ENCODE data around the gene MPV17. TPM values are rescaled to one million over a fixed set of nuclear protein-coding genes. Genes with fewer than 3 reads are reported as not detected.

MPV17 gene
- total RNA-seq, 1 donor from 2014 or later, result 34.9 TPM

DNA sequence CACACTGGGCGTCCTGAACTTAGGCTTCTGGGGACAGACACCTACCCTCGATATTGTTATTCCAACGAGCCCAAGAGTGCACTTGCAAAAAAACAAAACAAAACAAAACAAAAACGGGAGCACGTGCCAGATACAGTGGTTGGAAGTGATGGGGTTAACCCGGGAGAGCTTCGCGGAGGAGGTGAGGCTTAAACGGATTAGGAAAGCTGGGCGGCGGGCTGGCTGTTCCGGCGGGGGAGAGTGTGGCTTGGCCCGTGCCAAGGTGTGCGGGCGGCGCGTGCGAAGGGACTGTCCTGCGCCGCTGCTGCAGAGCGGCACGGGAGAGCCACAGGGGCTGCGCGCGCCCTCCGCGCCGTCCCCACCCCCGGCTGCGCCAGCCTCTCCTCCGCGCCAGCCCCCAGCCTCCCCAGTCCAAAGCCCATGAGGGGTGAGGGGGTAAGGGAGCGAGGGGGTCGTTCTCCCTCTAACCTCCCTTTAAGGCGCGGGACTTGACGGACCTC, 58.6 kb downstream of the MPV17 start:
- DNase-seq, result no peak

DNA sequence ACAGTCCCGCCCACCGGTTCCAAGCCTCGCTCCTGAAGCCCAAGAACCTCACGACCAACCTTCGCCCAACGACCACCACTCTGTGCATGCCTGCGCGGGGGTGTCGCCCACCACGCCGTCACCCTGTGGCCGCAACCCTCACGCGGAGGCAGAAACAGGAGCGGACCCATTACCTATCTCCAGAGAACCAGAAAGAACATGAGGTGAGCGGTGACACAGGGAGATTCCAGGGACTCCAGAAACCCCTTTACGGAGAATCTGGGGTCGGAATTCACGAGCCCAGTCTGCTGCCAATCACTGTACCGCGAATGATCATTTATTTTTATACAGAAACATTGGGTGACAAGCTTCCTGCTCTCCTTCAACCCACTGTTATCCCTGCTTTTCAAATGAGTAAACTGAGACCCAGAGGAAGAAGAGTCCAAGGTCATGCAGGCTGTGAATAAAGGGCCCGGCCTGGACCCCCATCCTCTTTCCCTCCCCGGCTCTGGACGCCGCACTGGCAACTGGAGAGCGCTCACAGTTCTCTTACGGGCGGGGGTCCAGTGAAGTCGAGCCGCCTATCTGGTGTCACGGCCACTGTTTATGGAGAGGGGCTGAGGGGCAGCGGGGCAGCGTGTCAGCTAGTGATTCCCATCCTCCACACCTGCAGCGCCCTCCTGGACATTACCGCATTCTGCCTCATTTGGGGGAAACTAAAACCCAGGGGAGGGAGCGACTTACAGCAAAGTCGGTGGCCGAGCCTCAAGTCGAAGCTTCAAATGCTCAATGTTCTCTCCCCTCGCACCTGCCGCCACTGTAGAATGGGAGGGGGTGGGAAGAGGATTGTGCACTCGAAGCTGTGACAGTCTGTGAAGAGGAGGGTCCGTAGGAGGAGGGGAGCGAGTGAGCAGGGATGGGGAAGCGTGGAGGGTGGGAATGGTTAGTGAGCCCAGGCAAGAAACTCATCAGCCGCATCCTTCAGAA, 59.3 kb downstream of the MPV17 start:
- DNase-seq, result no peak

DNA sequence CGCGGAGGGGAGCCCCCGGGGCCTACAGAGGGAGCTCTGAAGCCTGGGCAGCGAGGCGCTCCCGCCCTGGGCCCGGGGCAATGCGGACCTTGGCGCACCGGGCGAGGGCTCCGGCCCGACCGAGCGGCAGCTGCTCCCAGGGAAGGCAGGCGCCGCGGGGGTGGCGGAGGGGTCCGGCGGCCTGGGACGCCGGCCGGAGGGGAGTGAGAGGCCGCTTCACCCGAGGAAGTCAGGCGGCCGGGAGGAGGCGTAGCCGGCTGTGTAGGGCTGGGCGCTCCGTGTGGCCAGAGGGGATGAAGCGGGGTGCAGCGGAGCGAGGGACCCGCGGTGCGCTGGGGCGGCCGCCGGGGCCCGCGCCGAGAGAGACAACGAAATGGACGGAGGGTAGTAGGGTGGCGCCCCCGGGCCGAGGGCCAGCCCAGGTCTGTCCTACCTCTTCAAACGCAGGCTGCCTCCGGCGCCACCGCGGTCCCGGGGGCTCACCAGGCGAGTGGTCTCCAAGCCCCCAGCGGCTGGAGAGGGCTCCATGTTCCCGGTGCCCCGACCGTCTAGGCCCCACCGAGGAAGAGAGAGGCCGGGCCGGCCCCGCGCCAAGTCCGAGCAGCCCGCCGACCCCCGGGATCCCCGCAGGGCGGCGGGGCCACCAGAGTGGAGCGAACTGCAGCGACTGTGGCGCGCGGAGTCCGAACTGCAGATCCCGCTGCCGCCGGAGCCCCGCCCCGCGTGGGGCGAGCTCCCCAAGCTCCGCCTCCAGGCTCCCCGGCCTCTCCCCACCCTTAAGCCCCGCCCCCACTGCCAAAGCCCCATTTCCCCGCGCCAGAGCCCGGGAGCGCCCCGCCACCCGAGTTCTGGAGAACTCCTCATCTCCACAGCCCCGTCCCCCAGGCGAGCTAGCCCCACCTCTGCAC, 60.3 kb downstream of the MPV17 start, which contains the start of gene SLC30A3:
SLC30A3 (minus strand) TSS at position 669 of the 908 bp plus-strand sequence; CDS start at position 528, 141 bp downstream.
- no peak for DNase-seq

DNA sequence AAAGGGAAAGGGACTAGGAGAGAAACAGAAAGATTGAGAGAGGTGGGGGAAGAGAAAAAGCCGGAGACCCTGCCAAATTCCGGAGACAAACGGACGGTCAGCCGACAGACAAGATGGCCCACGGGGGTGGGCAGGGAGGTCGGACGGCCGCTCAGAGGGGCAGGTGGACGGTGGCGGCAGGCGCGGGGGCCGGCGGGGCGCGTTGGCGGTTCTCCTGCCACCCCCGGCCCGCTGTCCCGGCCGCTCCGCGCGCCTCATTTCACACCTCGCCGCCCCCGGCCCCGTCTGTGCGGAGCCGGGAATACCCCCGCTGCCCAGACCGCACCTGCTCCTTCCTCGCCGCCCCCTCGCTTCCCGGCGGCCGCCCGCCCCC, 61.0 kb downstream of the MPV17 start:
- no peak for DNase-seq

DNA sequence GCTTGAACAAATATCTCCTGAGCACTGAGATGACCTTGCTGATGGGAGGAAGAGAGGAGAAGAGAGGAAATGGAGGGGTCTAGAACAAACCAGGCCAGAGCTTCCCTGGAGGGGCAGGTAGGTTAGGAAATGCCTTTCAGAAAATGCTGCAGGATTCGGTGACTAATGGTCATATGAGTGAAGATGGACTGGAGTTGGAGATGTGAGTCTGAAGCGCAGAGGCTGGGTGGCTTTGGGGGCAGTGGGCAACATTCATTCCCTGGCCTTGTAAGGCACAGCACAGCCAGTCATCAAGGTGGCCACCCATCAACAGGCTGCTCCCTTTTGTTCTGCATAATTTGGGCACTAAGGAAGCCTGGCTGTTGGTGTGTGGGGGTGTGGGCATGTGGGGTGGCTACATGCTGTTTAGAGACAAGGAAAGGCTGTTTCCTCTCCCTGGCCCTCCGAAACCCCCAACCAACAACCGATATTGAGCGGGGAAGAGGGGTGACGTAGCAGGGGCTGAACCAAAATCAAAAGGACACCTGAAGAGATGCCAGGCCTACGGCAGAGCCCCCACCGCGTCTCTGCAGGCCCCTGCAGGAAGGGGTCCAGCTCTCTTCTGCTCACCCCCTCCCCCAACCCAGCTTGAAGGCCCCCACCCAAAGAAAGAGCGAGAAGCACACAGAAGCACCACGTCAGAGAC, 61.5 kb downstream of the MPV17 start:
- no peak for DNase-seq

Other genes starting within 250 kb of the MPV17 start
- gene EMILIN1, start 244.5 kb downstream of the MPV17 start, total RNA-seq, result 66.1 TPM
- 1.7 TPM for gene KHK, start 236.3 kb downstream of the MPV17 start, total RNA-seq
- gene CGREF1, start 204.0 kb downstream of the MPV17 start, total RNA-seq, result 6.7 TPM
- 0.10 TPM for gene ABHD1, start 199.3 kb downstream of the MPV17 start, total RNA-seq
- gene PREB, start 188.5 kb downstream of the MPV17 start, total RNA-seq, result 19.5 TPM
- gene PRR30, start 183.7 kb downstream of the MPV17 start, total RNA-seq, result not detected
- 0.20 TPM for gene TCF23, start 174.1 kb downstream of the MPV17 start, total RNA-seq
- 93.8 TPM for gene ATRAID, start 111.1 kb downstream of the MPV17 start, total RNA-seq
- 23.0 TPM for gene SLC5A6, start 110.8 kb downstream of the MPV17 start, total RNA-seq
- gene CAD, start 105.7 kb downstream of the MPV17 start, total RNA-seq, result 35.2 TPM
- gene SLC30A3, start 60.0 kb downstream of the MPV17 start, total RNA-seq, result 0.10 TPM
- not detected for gene DNAJC5G, start 47.7 kb downstream of the MPV17 start, total RNA-seq
- 6.0 TPM for gene TRIM54, start 40.7 kb downstream of the MPV17 start, total RNA-seq
- 0.30 TPM for gene UCN, start 14.7 kb downstream of the MPV17 start, total RNA-seq
- 32.5 TPM for gene GTF3C2, start 33.7 kb upstream of the MPV17 start, total RNA-seq
- 23.5 TPM for gene EIF2B4, start 47.2 kb upstream of the MPV17 start, total RNA-seq
- gene SNX17, start 47.5 kb upstream of the MPV17 start, total RNA-seq, result 53.7 TPM
- 5.1 TPM for gene ZNF513, start 57.6 kb upstream of the MPV17 start, total RNA-seq
- 33.1 TPM for gene PPM1G, start 86.5 kb upstream of the MPV17 start, total RNA-seq
- 70.4 TPM for gene NRBP1, start 105.5 kb upstream of the MPV17 start, total RNA-seq
- 2.5 TPM for gene KRTCAP3, start 119.3 kb upstream of the MPV17 start, total RNA-seq
- 25.9 TPM for gene IFT172, start 166.6 kb upstream of the MPV17 start, total RNA-seq
- gene FNDC4, start 172.1 kb upstream of the MPV17 start, total RNA-seq, result 10.6 TPM
- 0.49 TPM for gene GCKR, start 173.7 kb upstream of the MPV17 start, total RNA-seq

All from skin of body (tissue), 2 donors.